GM18907 (cell line): ENCODE data around the gene GSK3A.

Experiments used
- ATAC-seq: cut with Tn5 transposase; IDR thresholded peaks from one replicate; pipeline ENCODE4 v1.9.1; 2021; ENCODE audit warnings: mild to moderate bottlenecking, moderate library complexity; ENCODE audit not compliant: unreplicated experiment

The GSK3A gene

DNA sequence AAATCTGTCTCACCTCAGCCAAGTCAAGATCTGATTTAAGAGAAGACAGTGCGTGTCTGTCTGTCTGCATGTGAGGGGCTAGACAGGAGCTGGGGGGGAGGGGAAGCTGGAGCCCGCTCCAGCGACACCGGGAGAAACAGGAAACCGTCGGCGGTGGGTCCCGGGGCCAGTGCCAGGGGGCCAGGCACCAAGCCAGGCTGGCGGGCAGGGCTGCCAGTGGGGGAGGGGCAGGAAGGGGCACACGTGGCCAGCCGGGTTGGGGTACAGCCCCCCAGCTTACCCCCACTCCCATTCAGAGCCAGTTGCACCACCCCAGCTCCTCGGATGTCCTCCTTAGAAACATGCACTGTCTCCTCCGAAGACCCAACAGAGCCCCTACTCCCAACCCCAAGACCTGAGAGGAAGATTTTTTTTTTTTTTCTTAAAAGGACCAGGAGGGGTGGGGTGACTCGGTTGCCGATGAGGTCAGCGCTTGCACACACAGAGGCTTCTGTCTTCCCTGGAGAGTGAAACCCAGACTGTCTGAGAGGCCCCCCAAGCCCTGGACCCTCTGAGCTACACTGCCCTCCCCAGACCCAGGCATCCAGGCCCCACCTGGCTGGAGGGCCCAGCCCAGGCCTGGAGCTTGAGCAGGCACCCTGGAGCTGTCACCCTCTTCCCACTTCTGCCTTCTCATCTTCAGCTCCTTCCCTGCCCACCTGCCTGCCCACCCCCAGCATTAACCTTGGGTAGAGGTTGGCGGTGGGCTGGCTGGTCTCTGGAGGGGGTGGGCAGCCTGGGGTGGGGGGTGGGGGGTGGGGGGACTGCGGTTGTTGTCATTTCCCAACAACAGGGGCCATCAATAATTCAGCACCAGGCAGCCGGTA, 8.5 kb upstream of the GSK3A start:
- no peak for ATAC-seq

- no peak for ATAC-seq
Measured at GRCh38 chr19:42250183-42250665, 7.8 kb upstream of the GSK3A start.

- no peak for ATAC-seq
Measured at GRCh38 chr19:42249769-42250168, 7.4 kb upstream of the GSK3A start.

DNA sequence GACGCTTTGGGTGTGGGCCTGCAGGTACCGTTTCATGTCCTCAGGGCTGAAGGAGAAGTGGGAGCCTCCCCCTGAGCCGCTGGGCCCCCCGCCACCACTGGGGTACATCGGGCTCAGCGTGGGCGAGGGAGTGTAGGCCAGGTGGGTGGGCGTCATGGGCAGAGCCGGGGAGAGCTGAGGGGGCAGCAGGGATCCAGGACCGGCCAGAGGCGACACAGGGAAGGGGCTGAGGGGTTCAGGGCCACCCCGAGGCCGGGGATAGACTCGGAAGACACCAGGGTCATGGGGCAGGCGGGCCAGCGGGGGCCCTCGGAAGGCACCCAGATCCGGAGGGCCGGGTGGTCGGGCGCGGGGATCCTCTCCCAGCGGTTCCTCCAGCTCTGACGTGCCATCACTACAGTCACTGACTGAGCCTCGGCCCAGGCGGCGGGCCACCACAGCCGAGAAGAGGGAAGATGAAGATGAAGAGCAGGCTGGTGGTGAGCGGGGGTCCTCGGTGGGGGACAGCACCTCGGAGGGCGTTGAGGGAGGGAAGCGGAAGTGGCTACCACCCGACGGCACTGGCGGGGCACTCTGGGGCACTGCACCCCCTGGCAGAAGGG, 6.8 kb upstream of the GSK3A start:
- ATAC-seq: no peak

- no peak for ATAC-seq
Measured at GRCh38 chr19:42248270-42249148, 6.1 kb upstream of the GSK3A start.

GRCh38 chr19:42247640-42248199, 5.3 kb upstream of the GSK3A start:
- ATAC-seq: no peak

DNA sequence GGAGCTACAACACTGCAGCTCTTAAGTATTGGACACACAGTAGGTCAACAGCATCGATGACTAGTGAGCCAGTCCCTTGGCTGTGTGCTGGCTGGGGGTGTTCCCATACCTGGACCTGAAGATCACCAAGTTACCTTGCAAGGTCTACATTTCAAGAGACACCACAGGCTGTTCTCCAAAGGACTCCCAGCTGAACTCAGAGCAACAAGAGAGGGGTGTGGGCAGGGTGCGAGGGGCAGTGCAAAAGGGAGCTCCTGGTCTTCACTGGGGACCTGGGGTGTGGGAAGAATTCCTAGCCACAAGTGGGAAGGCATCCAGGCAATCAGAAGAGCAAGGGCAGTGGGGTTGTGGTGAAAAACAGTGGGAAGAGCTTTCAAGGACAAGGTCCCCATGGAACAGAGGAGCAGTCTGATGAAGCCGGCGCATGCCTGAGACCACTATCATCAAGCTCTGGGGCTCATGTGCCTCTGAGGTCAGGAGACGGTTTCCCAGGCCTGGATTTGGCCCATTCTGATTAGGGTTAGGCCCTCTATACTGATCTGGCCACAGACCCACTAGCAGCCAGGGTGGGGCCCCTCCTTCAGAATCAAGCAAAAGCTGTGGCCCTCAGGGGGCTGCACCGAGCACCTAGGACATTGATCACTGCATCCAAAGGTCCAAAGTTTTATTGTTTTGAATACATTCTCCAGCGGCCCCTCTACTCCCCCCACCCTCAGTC, 4.7 kb upstream of the GSK3A start:
- no peak for ATAC-seq

GRCh38 chr19:42246143-42246921, 3.9 kb upstream of the GSK3A start:
- no peak for ATAC-seq

DNA sequence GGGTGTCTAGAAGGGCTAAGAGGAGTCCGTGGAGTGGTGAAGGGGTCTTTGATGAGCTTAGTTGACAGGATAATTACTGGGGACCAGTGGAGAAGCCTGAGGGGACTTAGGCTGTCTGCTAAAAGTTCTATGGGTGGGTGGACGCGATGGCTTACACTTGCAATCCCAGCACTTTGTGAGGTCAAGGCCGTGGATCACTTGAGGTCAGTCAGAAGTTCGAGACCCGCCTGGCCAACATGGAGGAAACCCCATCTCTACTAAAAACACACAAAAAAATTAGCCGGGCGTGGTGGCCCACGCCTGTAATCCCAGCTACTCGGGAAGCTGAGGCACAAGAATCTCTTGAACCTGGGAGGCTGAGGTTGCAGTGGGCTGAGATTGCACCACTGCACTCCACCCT, 2.8 kb upstream of the GSK3A start:
- ATAC-seq: no peak

- ATAC-seq: peak; percentile 39
Measured at GRCh38 chr19:42244347-42245220, 2.2 kb upstream of the GSK3A start.

GRCh38 chr19:42242069-42242511, 312 bp downstream of the GSK3A start:
- peak; percentile 0 for ATAC-seq

DNA sequence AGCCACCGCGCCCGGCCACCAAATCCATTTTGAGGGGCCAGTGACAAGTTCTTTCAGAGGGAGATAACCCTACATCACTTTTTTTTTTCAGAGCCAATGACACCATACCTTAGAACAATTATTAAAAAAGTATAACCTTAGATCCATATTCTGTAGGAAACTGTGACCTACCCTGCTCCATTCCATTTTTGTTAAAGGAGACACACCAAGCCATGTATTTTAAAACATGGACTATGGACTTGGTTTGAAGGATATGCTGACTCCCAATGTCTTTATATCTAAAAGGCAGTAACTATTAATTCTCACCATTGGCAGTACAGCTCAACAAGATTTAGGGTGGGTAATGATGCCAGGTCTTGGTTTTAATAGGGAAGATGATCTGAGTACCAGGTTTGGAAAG, 1.1 kb downstream of the GSK3A start:
- ATAC-seq: no peak

GRCh38 chr19:42239544-42240220, 2.7 kb downstream of the GSK3A start:
- no peak for ATAC-seq

DNA sequence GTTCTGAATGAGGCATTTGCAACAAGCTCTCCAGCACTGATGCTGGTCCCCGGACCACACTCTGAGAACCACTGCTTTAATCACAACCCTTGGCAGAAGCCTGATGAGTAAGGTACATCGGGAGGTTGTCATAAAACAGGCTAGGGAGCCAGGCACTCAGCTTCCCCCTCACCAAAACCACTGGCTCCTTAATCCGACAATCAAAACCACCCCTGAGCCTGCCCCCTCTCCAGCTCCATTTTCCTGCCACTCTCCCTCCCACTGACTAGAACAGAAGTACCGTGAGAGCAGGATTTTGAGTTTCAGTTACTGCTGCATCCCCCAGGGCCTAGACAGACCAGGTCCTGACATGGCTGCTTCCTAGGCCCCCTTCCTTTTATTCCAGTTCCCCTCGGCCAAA, 7.2 kb downstream of the GSK3A start:
- ATAC-seq: no peak

- ATAC-seq: no peak
Measured at GRCh38 chr19:42234364-42234763, 8.0 kb downstream of the GSK3A start.

GRCh38 chr19:42233678-42234292, 8.6 kb downstream of the GSK3A start:
- no peak for ATAC-seq

DNA sequence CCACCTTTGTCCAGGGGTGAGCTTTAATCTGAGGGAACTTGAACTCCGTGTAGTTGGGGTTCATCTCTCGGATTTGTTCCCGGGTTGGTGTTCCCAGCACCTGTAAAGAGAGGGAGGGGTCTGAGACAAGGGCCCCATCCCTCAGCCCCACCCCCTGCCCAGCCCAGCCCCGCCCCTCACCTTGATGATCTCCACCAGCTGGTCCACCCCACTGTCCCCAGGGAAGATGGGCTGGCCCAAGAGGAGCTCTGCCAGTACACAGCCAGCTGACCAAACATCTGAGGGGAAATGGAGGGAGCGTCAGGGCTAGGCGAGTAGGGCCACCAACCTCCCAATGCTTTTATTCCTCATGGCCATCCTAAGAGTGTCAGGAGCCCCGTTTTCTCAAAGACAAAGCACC, 9.3 kb downstream of the GSK3A start:
- ATAC-seq: no peak

GRCh38 chr19:42232435-42232834, 10.0 kb downstream of the GSK3A start:
- no peak for ATAC-seq
